ENCODE measurements around the gene ZNF587.
A peak's percentile ranks its signal among the peaks of the same experiment; 100 is the strongest.
"Not testable (repeated sequence)": the region's sequence is repeated elsewhere in the genome, so short reads cannot be mapped to it uniquely, and the experiment has no call there.

ZNF587 gene

DNA sequence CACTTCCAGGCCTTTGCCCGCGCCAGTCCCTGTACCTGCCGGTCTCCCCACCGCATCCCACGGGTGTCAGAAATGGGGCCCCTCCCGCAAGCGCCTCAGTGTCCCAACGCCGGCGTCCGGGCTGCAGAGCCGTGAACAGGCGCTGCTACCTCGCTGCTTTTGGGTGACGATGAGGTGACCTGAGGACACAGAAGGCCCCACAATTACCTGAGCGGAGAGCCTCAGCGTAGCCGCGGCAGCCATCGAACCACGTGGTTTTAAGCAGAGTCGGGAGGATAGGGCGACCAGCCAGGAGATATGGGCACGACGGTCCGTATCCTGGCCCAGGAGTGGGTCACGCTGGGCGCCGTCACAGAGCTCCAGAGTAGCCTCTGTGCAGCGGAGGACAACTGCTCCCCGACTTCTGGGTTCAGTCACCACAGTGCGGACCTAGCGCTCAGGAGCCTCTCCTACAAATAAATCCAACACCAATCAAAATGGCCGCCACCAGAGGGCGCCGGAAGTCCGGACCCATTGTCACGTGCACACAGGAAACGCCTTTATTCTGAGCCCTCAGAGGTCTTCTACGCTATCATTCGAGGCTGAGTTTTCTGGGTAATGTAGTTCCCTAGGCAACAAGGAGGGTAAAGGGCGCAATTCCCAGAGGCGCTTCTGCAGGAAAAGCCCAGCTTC, 39.0 kb downstream of the ZNF587 start, which contains the start of gene ZNF814:
TSS of gene ZNF814 (minus strand) at position 478 of the 672 bp plus-strand sequence. CDS start at position 243, 235 bp downstream.
- peak; percentile 90 for DNase-seq

GRCh38 chr19:57890706-57891105, 41.0 kb downstream of the ZNF587 start:
- not testable (repeated sequence) for DNase-seq

GRCh38 chr19:57900311-57900710, 50.7 kb downstream of the ZNF587 start:
- DNase-seq, result no peak

GRCh38 chr19:57903618-57904184, 54.0 kb downstream of the ZNF587 start:
- no peak for DNase-seq

DNA sequence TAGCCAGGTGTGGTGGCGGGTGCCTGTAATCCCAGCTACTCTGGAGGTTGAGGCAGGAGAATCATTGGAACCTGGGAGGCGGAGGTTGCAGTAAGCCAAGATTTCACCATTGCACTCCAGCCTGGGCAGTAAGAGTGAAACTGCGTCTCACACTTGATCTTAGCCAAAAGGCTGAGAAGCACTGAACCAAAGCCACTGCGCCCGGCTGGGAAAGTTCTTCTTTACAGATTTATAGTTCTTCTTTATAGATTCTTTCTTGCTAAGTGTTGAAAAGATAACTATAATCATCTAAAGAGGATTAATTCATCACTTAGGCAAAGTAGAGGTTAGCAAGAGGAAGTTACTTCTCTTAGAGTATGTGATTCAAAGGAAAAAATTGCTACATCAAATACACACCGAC, 55.6 kb downstream of the ZNF587 start:
- no peak for DNase-seq

DNA sequence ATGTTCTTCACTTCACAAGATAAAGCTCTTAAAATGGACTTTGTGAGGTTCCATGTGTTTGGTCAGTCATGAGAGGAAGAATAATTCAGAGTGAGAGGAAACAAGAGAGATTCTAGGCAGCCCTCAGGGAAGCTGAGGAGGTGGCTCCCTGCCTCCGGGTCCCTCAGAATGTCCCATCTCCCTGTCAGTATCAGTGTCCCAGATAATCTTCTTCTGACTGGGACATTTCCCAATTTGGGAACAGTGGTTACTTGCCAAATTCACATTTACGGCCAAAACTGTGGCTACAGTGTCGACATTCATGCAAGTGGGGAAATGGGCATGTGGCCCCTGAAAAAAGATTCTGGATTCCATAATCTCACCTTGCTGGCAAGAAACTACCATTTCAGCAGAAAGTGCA, 57.7 kb downstream of the ZNF587 start:
- no peak for DNase-seq

DNA sequence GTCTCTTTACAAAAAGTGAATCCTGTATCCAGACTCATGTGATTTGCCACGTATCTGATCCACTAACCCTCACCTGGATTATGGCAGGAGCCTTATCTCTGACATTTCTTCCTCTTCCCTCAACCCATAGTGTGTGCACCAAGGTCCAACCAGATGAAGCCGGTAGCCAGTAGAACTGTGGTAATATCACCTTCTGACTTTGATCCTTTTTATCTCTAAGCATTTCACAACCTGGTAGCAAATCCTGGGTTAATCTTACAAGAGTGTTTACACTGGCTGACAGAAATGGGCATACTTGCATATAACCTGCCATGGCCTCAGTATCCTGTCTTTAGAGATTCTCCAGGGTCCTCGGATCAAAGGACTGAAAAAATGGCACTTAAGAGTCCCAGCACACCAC, 64.9 kb downstream of the ZNF587 start:
- DNase-seq, result no peak
